RPMI8226 (cell line): ENCODE results near the gene NGRN.
"Not testable (repeated sequence)": the region's sequence is repeated elsewhere in the genome, so short reads cannot be mapped to it uniquely, and the experiment has no call there.

Source experiments
- DNase-seq: peaks from one replicate; pipeline ENCODE4 v3.0.0-alpha.2; 2015

Gene NGRN

DNA sequence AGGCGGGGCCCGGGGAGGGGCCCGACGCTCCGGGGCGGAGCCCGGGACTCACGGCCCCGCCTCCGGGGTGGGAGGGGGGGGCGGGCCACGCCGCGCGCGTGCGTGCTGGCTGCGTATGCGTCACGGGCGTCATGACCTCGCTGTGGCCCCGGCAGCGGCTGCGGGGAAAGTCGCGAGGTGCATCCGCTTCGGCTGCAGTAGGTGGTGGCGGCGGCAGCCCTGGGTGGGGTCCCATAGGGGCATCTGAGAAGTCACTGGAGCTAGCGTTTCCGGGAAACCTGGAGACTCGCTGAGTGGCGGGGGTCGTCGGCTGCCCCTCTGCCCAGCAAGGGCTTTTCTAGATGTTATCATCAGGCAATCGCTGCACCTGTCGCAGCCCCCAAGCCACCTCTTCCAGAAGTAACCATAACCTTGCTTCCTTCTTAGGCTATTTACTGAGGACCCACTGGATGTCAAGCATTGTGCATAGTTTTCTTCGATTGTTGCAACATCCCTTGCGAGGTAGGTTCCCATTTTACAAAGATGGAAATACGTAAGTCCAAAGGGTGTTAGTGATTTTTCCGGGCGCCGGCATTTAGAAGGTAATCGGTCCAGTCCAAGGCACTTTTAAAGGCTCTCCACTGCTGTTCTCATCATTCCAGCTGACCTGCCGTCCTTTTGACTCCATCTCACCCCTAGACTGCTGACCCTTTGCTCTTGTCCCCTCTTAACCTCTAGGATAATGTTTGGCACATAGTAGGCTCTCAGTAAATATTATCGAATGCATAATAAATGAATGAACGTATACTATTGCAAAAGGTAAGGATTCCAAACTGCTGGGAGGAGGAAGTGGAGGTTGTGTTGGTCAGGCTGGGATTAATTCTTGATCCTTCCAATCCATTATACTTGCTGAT is 31.1 kb upstream of the NGRN start, which contains the start of gene GDPGP1:
Gene GDPGP1, plus strand, starts transcription at position 114 of the 893 bp plus-strand sequence. CDS start 6,700 bp downstream, outside the sequence.
- DNase-seq = no peak

DNA sequence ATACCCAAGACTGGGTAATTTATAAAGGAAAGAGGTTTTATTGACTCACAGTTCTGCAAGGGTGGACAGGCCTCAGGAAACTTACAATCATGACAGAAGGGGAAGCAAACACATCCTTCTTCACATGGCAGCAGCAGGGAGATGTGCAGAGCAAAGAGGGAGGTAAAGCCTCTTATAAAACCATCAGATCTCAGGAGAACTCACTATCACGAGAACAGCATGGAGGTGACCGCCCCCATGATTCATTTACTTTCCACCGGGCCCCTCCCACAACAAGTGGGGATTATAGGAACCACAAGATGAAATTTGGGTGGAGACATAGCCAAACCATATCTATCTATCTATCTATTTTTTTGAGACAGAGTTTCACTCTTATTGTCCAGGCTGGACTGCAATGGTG is 26.1 kb upstream of the NGRN start:
- no peak for DNase-seq

- DNase-seq = no peak
Measured at GRCh38 chr15:90240856-90241255, 24.6 kb upstream of the NGRN start.

GRCh38 chr15:90241343-90242192 is 23.9 kb upstream of the NGRN start:
- DNase-seq = no peak

DNA sequence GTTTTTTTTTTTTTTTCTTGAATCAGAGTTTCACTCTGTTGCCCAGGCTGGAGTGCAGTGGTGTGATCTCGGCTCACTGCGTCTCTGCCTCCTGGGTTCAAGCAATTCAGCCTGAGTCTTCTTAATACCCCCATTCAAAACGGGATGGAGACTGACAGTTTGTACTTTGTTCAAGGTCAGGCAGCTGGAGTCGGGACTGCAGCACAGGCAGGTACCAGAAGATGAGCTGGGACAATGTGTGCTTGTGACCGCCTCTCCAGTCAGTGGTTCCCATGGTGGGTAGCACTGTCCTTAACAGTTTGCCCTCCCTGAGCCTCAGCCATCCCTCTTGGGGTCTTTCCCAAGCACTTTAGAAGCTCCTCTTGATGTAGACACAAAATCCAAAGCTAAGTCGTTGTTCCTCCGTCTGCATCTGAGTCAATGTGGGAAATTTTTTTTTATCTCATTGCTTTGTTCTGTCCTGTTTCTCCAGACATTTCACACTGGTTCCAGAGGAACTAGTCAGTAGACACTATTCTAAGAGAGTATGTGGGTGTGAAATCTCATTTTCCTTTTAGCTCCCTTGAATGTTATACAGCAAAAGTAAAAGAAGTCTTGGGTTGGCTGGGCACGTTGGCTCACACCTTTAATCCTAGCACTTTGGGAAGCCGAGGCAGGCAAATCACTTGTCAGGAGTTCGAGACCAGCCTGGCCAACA is 21.4 kb upstream of the NGRN start:
- no peak for DNase-seq

- DNase-seq = no peak
Measured at GRCh38 chr15:90248789-90249202, 16.7 kb upstream of the NGRN start.

- peak; percentile 78 for DNase-seq
Measured at GRCh38 chr15:90249203-90249863, 16.1 kb upstream of the NGRN start, which contains the start of gene TTLL13. TSS of gene TTLL13 (plus strand) at chr15:90249556. CDS start at chr15:90250631, 1,075 bp downstream.

- DNase-seq = no peak
Measured at GRCh38 chr15:90257776-90258175, 7.7 kb upstream of the NGRN start.

GRCh38 chr15:90259524-90259923 is 5.9 kb upstream of the NGRN start:
- DNase-seq = no peak

GRCh38 chr15:90260731-90261130 is 4.7 kb upstream of the NGRN start:
- DNase-seq = not testable (repeated sequence)

DNA sequence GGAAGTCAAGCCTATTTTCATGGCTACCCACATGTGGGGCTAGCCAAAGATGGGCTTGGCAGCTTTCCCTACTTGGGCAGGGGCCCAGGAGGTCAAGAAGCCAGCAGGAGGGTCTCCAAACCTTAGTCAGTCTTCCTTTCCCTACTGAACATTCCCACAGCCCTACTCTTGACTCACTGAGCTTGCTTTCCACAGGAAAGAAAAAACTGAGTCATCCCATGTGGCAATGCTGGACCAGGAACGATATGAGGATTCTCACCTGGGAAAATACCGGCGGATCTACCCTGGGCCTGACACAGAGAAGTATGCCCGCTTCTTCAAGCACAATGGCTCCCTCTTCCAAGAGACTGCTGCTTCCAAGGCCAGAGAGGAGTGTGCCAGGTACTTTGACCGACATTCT is 3.7 kb upstream of the NGRN start:
- no peak for DNase-seq

DNA sequence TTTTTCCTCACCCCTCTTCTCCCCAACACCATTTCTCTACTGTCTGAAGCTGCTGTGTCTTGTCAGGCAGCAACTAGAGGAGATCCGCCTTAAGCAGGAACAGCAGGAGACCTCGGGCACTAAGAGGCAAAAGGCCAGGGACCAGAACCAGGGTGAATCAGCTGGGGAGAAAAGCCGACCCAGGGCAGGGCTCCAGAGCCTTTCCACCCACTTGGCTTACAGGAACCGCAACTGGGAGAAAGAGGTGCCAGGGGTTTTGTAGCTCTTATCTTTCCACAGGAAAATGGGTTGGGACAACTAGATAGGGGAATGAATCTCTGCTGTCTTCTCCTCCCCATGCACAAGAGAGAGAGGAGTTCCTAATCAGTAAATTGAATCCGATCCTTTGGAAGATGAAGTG is 3.0 kb upstream of the NGRN start:
- no peak for DNase-seq

GRCh38 chr15:90264671-90265070 is 801 bp upstream of the NGRN start:
- peak; percentile 51 for DNase-seq

GRCh38 chr15:90266061-90266431 is 574 bp downstream of the NGRN start:
- no peak for DNase-seq

DNA sequence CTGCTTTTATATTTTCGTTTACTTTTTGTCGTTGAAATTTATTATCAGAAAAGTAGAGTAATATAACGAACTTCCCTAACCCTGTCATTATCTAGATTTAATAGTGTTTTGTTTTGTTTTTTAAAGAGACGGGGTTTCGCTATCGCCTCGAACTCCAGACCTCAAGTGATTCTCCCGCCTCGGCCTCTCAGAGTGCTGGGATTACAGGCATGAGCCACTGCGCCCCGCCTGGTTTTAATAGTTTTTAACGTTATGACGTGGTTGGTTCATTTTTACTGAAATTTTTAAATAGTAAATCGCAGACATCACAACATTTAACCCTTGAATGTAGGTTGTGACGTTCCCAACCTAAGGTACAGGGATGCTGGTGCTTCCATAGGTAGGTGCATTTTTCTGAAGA is 1.0 kb downstream of the NGRN start:
- DNase-seq = peak; percentile 56

GRCh38 chr15:90268415-90268814 is 2.9 kb downstream of the NGRN start:
- DNase-seq = no peak

- DNase-seq = no peak
Measured at GRCh38 chr15:90270502-90271150, 5.2 kb downstream of the NGRN start.

DNA sequence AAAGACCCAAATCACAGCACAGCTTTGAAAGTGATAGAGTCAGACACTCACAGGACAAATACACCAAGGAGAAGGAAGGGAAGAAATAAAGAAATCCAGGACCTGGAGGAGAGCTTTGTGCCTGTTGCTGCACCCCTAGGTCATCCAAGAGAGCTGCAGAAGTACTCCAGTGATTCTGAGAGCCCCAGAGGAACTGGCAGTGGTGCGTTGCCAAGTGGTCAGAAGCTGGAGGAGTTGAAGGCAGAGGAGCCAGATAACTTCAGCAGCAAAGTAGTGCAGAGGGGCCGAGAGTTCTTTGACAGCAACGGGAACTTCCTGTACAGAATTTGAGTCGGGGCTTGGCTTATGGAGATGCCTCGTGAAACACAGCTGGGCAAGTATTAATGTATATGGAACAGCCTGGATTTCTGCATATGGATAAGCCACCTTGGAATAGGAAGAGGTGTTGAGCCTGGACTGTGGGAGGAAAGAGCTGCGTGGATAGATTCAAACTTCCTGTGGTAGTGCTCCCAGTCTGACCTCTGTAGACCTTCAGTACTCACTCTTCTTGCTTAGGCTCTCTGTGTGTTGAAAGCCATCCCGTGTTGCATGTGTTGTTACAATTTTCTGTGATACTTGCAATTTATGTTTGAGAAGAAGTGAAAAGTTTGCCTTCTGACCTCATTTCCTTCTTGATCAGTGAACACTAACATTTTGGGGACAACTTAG is 6.1 kb downstream of the NGRN start:
- no peak for DNase-seq

- DNase-seq = not testable (repeated sequence)
Measured at GRCh38 chr15:90278467-90278866, 13.0 kb downstream of the NGRN start.

- DNase-seq = not testable (repeated sequence)
Measured at GRCh38 chr15:90280743-90281142, 15.3 kb downstream of the NGRN start.

- not testable (repeated sequence) for DNase-seq
Measured at GRCh38 chr15:90281637-90282036, 16.2 kb downstream of the NGRN start.
